Measurements from ENCODE around the gene ZSCAN26. TPM values are rescaled to one million over a fixed set of nuclear protein-coding genes. Genes with fewer than 3 reads are reported as not detected.
"Not testable (repeated sequence)": the region's sequence is repeated elsewhere in the genome, so short reads cannot be mapped to it uniquely, and the experiment has no call there.

ZSCAN26 gene
- total and polyA plus RNA-seq, 2 donors (not counting 1 experiment from before 2014, with no cell fraction given) = 17.9 to 29.3 TPM

- Mint-ChIP-seq H3K4me1 (no peaks in the 10 kb centered on the region), H3K27me3 (peaks cover 5% of the 10 kb centered on the region), H3K27ac (no peak overlapping the region), H3K4me3 (no peak overlapping the region), H3K9me3 (ENCODE audit: insufficient read depth) (no peaks in the 10 kb centered on the region)
- no peak overlapping the region for H3K27ac ChIP-seq (ENCODE audit: low read length in 2 of 2)
- H3K4me2 ChIP-seq (replicated peaks; ENCODE audit: low read depth, low read length, poor library complexity, severe bottlenecking) = no peak overlapping the region
- 100% methylated on average over 3 of the region's 3 CpGs for WGBS (ENCODE audit: insufficient coverage)
- H3K27me3 ChIP-seq (replicated peaks in 1 of 4; ENCODE audit: control extremely low read depth in 1 of 4, control insufficient read depth in 3 of 4, insufficient read depth in 4 of 4, low read length in 3 of 4) = peaks cover 0 to 12% (median 0%) of the 10 kb centered on the region in 4 experiments
- no peaks in the 10 kb centered on the region for H3K36me3 ChIP-seq (replicated peaks in 1 of 2; ENCODE audit: control extremely low read depth in 1 of 2, control insufficient read depth in 1 of 2, extremely low read depth in 1 of 2, insufficient read depth in 2 of 2, low read length in 1 of 2)
- no peaks in the 10 kb centered on the region for H4K20me1 ChIP-seq (ENCODE audit: control insufficient read depth, insufficient read depth, low read length, poor library complexity, severe bottlenecking)
- DNase-seq (no peak), ATAC-seq (ENCODE audit: low read depth) (no peak)
- intact Hi-C loops (cut with micrococcal nuclease) = no loop called here
- POLR2A ChIA-PET = no interaction called here
- H3K4me3 ChIP-seq (ENCODE audit: control extremely low read depth in 1 of 5, extremely low read depth in 1 of 5, insufficient read depth in 1 of 5, low read depth in 2 of 5, low read length in 4 of 5) = no peak overlapping the region
- no peaks in the 10 kb centered on the region for H3K4me1 ChIP-seq (ENCODE audit: control insufficient read depth in 2 of 2, insufficient read depth in 2 of 2, low read length in 2 of 2)
- TF ChIP-seq EZH2 (IDR thresholded peaks at IDR 0.05; ENCODE audit: borderline replicate concordance, insufficient read depth, low read depth, low read length, poor library complexity, severe bottlenecking) = no peak
- TF ChIP-seq, protein P1, sequence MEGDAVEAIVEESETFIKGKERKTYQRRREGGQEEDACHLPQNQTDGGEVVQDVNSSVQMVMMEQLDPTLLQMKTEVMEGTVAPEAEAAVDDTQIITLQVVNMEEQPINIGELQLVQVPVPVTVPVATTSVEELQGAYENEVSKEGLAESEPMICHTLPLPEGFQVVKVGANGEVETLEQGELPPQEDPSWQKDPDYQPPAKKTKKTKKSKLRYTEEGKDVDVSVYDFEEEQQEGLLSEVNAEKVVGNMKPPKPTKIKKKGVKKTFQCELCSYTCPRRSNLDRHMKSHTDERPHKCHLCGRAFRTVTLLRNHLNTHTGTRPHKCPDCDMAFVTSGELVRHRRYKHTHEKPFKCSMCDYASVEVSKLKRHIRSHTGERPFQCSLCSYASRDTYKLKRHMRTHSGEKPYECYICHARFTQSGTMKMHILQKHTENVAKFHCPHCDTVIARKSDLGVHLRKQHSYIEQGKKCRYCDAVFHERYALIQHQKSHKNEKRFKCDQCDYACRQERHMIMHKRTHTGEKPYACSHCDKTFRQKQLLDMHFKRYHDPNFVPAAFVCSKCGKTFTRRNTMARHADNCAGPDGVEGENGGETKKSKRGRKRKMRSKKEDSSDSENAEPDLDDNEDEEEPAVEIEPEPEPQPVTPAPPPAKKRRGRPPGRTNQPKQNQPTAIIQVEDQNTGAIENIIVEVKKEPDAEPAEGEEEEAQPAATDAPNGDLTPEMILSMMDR (IDR thresholded peaks at IDR 0.05) = no peak
- peaks cover 0 to 6% (median 0%) of the 10 kb centered on the region in 3 donors for H3K9me3 ChIP-seq (ENCODE audit: control extremely low read depth in 1 of 3, control insufficient read depth in 2 of 3, insufficient read depth in 1 of 3, low read length in 2 of 3)
- CTCF ChIA-PET = interaction anchor here (1.1 kb wide), 1 partner anchor 12 kb away, joined by 3 read pairs; no protein-coding TSS in a partner anchor
- no peak overlapping the region for H2AFZ ChIP-seq (ENCODE audit: insufficient read depth, low read depth, low read length, poor library complexity, severe bottlenecking)
- no peak overlapping the region for H3K9ac ChIP-seq (ENCODE audit: low read length)
- H3K79me2 ChIP-seq (ENCODE audit: control insufficient read depth, insufficient read depth, low read length) = no peaks in the 10 kb centered on the region
Measured at GRCh38 chr6:28315628-28316027, 48.7 kb downstream of the ZSCAN26 start.

DNA sequence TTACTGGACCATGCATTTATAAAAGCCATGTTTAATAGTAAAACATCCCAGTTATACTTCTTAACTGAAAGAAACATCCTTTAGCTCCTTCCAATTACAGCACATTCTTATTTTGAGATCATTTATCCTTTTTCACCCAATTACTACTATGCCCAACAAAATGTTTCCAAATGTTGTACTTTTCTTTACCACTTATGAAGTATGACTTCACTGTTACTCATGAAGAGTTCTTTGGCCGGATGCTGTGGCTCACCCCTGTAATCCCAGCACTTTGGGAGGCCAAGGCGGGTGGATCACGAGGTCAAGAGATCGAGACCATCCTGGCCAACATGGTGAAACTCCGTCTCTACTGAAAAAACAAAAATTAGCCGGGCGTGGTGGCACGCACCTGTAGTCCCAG, 50.9 kb downstream of the ZSCAN26 start:
- H4K20me1 ChIP-seq (ENCODE audit: control insufficient read depth, insufficient read depth, low read length, poor library complexity, severe bottlenecking); H3K9me3 Mint-ChIP-seq (ENCODE audit: insufficient read depth); H3K27me3 Mint-ChIP-seq; H3K4me2 ChIP-seq (replicated peaks; ENCODE audit: low read depth, low read length, poor library complexity, severe bottlenecking); intact Hi-C loops (cut with micrococcal nuclease); H3K4me1 Mint-ChIP-seq; H2AFZ ChIP-seq (ENCODE audit: insufficient read depth, low read depth, low read length, poor library complexity, severe bottlenecking); H3K27ac ChIP-seq (ENCODE audit: low read length in 2 of 2); H3K27me3 ChIP-seq (replicated peaks in 1 of 4; ENCODE audit: control extremely low read depth in 1 of 4, control insufficient read depth in 3 of 4, insufficient read depth in 4 of 4, low read length in 3 of 4); ATAC-seq (ENCODE audit: low read depth); CTCF ChIA-PET; H3K9me3 ChIP-seq (ENCODE audit: control extremely low read depth in 1 of 3, control insufficient read depth in 2 of 3, insufficient read depth in 1 of 3, low read length in 2 of 3); H3K27ac Mint-ChIP-seq; H3K79me2 ChIP-seq (ENCODE audit: control insufficient read depth, insufficient read depth, low read length); POLR2A ChIA-PET; H3K4me3 ChIP-seq (ENCODE audit: control extremely low read depth in 1 of 5, extremely low read depth in 1 of 5, insufficient read depth in 1 of 5, low read depth in 2 of 5, low read length in 4 of 5); H3K9ac ChIP-seq (ENCODE audit: low read length); H3K4me3 Mint-ChIP-seq; DNase-seq; H3K4me1 ChIP-seq (ENCODE audit: control insufficient read depth in 2 of 2, insufficient read depth in 2 of 2, low read length in 2 of 2); H3K36me3 ChIP-seq (replicated peaks in 1 of 2; ENCODE audit: control extremely low read depth in 1 of 2, control insufficient read depth in 1 of 2, extremely low read depth in 1 of 2, insufficient read depth in 2 of 2, low read length in 1 of 2): not testable (repeated sequence)
- WGBS (ENCODE audit: insufficient coverage) = 88% methylated on average over 5 of the region's 8 CpGs

All from B cell (primary cell).